Non-pigmented ciliary epithelial cell (primary cell): ENCODE measurements around the gene INPP4B.
A peak's percentile ranks its signal among the peaks of the same experiment; 100 is the strongest.

Experiments used
- DNase-seq: peaks from one replicate; pipeline ENCODE4 v3.0.0-alpha.2; 2010; ENCODE audit warnings: low read depth

INPP4B gene

DNA sequence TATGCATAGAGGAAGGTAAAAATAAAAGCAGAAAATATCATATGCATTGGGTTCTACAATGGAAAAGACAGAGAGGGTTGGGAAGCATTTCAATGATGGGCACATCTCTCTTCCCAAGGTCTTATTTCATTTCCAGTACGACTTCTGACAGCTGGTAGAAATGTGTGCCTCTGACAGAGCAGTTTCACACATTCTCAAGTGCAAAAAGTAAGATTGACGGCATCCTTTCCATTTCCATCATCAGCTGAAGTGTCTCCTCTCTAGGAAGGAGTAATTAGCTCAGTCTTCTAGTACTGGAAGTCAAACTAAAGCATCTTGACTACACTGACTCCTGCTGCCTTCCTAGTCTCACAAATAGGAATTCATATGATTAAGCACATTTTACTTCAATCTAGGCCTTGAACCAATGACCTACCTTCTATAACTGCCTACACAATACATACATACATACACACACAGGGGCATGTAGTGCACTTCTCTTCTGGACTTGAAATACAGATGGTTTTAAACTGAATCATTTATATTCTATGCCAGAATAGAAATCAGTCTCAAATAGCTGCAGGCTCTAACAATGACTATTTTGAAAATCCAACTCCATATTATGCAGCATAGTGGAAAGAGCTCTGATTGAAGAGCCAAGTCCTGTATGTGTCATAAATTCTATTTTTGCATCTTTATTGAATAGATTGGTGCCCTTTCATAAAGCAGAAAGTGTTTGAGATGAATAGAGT, 473.4 kb downstream of the INPP4B start:
- no peak for DNase-seq

DNA sequence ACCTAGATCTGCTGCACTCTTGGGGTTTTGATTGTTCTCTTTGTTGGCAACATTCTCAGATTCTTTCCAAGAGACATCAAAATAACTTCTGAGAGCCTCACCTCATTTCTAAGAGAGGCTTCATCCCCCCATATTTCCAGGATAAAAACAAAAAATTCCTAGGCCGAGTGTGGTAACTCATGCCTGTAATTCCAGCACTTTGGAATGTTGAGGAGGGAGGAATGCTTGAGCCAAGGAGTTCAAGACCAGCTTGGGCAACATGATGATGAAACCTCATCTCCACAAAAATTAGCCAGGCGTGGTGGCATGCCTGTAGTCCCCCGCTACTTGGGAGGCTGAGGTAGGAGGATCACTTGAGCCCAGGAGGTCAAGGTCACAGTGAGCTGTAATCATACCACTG, 477.0 kb downstream of the INPP4B start:
- no peak for DNase-seq

DNA sequence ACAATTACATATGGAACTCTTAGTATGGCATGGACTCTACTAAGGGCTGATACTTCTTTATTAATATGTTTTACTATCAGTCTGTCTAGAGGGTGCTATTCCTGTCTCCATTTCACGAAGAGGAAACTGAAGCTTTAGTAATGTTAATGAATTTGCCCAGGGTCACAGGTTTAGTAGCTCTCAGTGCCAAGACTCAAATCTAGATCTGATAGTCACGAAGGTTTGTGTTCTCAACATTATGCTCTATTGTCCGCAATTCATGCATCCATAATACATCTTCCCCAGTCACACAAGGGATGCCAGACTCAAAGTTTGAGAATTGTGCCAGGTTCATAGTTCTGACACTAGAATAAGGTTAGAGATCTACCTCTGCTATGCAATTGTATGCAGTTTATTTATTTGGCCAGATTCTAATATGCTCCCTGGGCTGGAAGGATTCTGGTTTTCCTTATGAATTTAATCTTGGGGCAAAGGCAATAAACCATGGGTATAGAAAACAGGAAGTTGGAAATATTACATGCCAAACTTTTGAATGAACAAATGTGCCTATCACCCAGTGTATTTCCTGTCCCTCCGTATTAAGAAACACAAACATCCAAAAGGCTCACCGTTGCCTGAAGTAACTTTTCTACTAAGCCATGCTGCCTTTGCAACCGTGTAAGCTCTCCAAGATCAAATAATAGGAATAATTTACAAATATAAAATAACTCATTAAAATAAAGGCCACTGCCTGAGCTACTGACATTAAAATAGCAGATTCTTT, 478.5 kb downstream of the INPP4B start:
- no peak for DNase-seq

DNA sequence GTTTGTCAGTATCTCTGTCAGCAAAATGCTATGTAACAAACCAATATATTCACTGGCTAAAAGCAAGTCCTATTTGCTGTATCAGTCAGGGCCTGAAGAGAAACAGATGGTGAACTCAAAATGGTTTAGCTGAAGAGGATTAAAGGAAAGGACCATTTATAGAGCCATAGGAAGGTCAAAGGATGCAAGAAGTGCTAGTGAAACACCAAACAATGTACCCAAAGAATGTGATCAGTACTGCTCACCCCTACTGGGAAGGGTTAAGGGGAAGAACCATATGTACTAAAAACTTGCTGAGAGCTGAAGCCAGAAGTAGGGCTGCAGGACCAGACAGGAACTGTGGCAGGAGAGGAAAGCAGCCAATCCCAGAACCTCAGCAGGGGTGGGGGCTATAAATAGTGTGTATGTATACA, 479.3 kb downstream of the INPP4B start:
- DNase-seq, result no peak

DNA sequence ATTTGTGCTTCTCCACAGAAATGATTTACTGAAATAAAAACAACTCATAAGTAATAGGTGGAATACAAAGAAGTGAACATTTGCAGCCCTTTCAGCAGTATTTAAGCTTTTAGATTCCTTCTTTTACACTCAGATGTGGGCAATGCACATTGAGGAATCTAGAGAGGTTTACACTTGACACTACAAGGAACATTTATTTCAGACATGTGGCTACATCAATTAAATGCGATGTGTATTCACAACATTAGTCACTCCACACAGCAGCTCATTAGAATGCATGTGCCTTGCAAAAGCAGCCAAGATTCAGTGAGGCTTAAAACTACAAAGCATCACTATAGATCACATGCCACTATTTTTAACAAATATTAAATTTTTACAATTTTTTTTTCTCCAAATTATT, 480.7 kb downstream of the INPP4B start:
- no peak for DNase-seq

DNA sequence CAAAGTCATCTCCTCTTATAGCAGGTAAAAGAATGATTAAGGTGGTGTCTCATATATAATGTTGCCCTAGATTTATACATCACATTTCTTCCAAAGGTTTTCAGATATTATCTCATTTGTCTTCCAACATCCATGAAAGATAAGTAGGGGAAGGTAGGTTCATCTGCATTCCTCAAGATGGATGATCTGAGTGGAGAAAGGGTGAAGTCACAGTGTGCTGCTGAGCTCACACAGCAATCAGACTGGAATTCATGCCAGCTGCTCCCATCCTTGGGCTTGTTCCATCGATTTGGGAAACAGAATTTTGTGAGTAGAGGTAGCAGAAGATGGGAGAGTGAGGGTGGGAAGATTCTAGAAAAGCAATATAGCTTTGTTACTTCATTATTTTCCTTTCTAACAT, 482.4 kb downstream of the INPP4B start:
- no peak for DNase-seq

DNA sequence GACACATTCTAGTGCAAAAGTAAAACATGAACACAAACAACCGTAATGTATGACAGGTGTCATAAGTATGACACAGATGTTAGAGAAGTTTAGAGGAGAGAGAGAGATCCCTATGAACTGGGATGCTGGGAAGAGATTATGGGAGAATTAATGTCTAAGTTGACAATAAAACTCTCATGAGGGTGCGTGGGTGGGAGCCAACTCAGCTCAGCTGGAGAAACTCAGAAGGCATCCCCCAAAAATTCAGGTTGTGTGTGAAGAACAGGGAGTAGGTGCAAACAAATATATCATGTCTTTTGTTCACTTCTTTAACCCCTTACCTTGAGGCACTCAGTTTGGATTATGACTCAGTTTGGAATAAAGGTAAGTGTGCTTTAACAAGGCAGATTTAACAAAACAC, 484.1 kb downstream of the INPP4B start:
- no peak for DNase-seq

DNA sequence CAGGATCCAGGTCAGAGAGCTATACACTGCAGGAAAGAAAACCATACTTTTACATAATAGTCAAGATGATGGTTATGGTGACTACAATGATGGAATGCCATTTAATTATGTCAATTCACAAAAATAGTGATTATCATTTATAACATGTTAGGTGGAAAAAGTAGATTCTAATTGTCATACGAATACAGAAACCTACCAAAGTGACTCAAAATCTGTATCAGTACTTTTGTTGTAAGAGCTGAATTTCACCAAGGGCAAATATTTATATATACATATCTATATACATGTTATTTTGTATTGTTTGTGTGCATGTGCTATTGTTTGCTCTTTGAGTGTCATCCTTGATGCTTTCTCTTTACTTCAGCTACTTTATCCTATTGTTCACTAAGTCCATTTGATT, 485.4 kb downstream of the INPP4B start:
- no peak for DNase-seq

DNA sequence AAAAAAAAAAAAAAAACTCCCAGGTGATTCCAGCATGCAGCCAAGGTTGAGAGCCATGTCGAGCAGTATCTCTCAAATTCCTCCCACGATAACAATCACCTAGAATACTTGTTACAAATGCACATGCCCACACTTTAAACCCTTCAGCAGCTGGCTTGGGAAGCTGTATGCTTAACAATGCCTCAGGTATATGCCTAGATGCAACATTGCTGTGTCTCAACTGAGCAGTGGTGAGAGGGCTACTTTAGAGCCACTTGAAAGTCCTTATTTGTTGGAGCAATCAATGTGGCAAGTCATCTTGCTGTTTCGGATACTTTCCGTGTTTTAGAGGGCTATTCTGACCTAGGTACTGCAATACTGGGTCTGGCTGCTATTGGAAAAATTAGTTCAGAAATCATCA, 487.4 kb downstream of the INPP4B start:
- DNase-seq, result no peak

DNA sequence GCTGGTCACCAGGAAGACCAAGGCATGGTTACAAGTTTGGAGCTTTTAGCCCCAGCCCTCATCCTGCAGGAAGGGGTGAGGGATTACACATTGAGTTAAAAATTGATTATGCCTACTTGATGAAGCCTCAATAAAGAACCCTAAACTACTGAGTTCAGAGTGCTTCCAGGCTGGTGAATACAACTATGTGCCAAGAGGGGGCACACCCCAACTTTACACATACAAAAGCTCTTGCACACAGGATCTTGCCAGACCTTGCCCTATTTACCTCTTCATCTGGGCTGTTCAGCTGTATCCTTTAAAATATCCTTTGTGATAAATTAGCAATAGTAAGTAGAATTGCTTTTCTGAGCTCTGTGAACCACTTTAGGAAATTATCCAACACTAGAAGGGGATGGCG, 489.3 kb downstream of the INPP4B start:
- DNase-seq, result no peak

DNA sequence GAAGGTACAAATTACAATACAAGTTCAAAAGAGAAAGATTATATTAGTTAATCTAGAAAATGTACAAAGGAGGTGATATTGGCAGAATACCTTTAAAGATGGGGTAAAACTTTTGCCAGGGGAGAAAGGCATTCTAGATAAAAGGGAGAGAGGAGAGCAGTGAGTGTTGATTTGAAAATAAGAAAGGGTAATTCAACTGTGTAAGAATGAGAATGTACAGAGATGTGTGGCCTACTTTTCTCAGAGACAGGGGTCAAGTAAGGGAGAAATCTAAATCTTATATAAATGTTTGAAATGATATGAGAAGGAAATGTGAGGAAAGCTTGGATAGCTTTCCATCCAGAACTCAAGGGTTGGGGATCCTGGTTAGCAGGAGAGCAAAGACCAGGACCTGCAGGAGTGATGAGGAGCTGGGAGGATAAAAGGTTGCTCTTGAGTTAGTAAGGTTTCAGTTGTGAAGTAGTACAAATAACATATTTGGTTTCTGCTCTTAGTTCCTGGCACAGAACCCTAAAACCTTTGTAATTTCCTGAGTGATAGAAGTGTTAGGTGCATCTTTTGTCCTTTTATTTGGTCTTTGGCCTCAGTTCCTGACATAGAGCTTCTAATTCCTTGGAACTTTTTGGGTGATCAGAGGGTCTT, 489.9 kb downstream of the INPP4B start:
- DNase-seq, result no peak

DNA sequence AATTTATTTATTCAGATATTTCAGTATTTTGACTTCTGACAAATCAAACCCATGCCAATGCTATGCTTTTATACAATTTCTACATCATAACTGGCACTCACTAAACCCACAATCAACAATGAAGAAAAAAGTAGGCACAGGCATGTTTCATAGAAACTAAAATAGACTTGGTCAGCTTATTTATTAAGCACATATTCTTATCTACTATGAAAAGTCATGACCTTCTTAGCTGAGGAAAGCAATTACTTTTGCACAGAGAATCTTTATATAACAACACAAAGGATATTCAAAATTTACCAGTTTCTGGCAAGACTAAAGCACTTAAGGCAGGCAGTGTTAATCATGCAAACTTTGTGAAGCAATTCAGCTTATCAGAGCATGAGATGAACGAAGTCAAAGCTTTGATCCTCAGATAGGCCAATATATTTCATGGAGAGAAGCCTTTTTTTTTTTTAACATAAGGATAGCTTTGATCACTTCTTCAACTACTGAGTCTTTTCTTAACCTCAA, 490.6 kb downstream of the INPP4B start:
- no peak for DNase-seq

DNA sequence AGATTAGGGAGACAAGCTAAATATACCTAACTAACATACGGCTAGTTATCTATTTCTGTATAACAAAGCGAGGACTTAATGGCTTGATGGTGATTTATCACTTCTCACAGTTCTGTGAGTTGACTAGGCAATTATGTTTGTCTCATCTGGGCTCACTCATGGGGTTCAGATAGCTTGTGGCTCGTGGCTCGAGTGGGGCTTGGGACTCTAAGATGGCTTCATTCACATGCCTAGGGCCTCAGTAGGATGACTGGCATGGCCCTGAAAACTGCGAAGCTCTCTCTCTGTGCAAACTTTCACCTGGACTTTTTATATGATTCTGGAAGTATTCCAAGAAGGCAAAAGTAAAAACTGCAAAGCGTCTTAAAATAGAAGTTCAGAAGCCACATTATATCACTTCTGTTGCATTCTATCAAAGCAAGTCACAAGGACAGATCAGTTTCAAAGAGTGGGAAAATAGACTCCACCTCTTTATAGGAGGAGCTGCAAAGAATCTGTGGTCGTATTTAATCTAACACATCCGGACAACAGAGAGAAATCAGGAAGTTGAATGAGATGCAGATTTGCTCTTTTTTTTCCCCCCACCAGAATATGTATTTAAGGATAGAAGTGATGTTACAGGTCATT, 491.2 kb downstream of the INPP4B start:
- DNase-seq, result no peak

DNA sequence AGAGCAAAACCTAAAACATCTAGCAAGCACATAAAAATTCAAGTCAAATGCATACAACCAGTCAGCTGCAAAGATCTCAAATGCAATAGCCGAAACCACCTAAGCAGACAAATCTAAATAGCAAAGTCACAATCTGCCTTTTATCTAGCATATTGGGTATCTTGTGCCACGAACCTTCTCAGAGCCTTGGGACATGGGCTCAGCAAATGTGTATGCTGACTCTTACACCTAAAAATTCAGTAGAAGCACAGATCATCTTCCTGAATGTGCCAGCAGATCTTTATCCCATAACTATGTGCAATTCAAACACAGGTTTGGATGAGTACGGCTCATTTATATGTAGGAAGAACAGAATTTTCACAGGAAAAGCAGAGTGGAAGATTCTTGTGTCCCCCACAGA, 492.1 kb downstream of the INPP4B start:
- no peak for DNase-seq

DNA sequence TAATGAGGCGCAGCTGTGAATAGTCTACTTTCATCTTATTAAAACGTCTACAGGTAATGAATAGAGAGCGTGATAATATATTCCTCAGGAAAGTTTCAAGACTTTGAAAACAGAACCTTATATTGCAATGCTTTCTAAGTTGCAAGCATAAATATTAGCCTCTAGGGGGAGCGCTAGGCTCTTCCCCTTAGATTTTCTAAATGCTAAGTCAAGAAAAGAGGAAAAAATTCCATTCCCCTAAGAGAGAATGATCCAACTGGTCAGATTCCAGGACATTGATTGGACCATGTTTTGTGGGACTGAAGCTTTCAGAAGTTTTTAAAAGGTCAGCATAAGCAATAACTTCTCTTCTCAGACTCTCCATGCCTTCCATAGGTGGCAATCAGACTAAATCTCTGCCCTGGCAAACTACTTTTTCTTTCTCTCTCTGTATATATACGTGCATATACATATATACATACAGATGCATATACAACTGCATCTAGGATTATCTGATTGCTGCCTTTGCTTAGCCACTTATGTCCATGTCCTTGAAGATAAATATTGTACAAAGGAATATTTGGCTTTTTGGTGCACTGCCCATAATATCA, 492.9 kb downstream of the INPP4B start:
- peak; percentile 43 for DNase-seq

DNA sequence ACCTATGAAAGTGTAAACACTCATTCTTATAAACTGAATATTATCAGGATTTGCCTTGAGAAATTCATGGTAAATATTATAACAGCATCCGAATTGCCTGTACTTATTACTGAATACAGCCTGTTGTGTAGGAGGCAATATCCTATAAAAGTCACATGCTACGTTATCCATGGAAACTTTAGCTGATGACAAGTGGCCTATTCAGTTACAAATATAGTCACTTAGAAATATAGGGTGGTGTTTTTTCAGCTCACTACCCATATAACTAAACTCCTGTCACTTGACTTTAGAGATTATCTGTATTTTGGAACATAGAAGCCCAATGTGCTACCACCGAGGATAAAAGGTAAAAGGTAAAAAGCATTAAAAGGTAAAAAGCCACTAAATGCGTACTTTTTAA, 493.4 kb downstream of the INPP4B start:
- DNase-seq, result no peak

DNA sequence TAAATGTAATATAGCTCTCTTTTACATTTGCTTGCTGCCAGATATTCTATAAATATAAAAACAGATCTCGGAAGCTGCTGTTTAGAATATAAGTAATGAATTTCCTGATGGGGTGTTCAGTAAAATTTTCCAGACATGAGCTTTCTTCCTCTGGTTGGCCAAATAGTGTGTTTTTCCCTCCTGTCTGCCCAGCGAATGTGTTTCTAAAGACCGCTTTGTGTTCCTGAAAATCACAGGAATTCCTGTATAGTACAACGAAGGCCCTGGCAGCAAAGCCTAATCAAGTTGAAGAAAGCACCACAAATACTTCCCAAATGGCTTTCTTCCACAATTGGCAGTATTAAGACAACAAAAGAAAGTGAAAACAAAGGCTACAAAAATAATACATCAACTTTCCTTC, 494.1 kb downstream of the INPP4B start:
- DNase-seq, result no peak

DNA sequence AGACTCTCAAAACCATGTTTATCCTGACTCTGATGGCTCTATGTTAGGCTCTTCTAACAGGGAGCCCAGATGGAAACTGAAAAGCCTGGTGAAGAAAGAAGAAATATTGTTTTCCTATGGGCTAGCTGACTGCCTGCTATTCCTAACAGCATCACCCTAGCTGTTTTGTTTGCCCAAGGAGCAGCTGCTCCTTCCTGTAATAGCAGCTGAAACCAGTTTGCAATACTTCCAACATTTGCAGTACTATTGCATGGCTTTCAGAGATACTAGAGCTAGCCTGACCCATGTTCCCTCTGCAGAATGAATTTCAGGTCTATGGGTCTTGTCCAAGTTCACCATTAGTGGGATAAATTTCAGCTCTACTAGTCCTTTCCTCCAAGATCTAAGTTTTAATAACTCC, 495.2 kb downstream of the INPP4B start:
- DNase-seq, result no peak

DNA sequence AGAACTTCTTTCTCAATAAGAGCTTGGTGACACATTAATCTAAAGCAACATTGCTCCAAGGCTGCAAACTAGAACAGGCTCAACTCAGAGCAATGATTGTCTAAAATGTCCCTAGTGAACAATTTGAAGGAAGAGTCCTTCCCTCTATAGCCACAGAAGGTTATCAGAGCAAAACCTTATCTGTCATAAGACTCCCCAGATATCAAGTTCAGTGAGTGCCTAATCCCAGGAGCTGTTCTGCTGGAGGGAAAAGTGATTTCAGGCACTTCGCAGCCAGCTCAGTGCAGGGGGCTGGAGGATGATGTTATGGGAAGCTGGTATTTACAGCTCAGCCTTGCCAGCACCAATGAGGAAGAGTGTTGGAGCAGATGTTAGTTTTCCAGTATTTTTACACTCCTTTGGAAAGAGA, 497.5 kb downstream of the INPP4B start:
- DNase-seq, result no peak

DNA sequence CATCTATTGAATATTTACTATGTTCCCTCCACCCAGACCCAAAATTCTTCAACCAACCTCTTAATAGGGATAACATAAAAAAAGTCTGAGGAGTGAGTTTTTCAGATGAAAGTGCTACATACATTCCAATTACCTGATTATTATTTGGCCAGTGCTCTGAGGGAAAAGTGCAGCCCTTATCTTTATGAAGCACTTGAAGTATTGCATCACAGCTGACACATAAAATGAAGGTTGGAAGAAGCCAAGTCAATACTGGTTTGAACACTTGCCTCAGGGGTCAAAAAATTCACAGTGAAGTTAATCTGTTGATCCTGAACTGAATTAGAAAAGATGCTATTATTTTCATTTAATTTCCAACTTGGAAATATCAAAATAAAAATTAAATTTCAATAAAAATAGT, 498.9 kb downstream of the INPP4B start:
- DNase-seq, result peak; percentile 15

DNA sequence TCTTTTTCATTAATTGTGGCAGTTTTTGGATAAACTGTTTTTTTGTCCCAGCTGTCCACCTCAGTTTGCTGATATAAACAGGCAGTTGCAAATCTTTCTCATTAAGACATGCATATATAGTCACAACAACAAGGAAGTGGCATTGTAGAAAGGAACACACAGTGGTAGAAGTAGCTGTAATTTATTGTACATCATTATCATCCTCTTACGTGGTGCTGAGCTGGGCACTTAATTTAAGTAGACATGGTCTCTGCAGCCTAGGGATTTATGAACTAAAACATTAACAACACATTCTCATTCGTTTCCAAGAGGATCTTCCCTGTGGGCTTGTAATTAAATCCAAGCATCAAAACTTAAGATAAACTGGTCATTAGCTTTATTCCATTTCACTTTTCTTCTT, 500.2 kb downstream of the INPP4B start:
- no peak for DNase-seq

DNA sequence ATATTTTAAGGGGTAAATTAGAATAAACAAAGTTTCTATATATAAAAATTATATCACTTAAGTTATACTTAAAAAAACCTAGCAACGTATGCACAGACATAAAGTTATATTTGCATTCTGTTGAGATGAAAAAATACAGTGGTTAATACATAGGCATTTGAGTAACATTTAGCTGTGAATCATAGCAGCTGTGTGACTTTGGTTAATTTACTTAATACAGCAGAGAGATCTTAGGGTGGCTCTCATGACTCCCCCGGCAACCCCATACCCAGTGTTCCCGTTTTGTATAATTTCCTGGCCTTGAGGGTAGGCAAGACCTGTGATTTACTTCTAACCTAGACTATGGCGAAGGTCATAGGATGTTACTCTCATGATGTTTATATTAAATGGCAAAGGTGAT, 504.8 kb downstream of the INPP4B start:
- no peak for DNase-seq
